ENCODE results near the gene MAGI1.
"Not testable (repeated sequence)": the region's sequence is repeated elsewhere in the genome, so short reads cannot be mapped to it uniquely, and the experiment has no call there.

The MAGI1 gene

DNA sequence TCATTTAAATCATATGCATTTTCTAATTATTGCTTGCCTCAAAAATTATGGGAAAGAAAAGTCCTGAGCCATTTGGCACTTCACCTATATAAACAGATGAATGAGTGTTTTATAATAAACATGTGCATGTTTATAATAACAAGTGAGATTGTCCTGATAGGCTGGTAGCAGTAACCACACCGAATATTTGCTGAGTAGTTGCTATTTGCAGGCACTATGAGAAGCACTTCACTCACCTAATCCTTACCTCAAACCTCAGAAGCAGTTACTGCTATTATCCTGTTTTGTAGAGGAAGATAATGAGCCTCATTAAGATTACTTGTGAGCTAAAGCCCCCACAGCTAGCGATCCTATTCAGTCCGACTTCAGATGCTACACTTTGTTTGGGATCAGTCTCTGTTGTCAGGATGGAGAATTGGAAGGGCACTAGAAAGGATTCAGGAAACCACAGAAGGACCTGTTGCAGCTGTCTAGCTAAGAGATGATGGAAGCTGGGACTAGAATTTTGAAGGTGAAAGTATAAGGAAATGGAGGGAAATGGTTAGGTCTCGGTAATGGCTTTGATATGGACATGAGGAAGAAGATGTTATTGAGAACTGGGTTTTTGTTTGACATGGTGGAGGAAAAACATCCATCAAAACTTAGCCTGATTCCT, 28.4 kb upstream of the MAGI1 start:
- H3K27ac ChIP-seq (ENCODE audit: low read length): no peak overlapping the region
- 100% methylated on average over 1 of the region's 4 CpGs for WGBS (ENCODE audit: insufficient coverage, insufficient read length)
- 0 out of 2 replicates have a peak, but pooled peaks cover 1% of the 10 kb centered on the region for H3K4me1 ChIP-seq (ENCODE audit: control insufficient read depth, insufficient read depth, low read length)
- H3K36me3 ChIP-seq (ENCODE audit: control insufficient read depth, insufficient read depth, low read length): no peaks in the 10 kb centered on the region
- no peaks in the 10 kb centered on the region for H3K27me3 ChIP-seq (ENCODE audit: control insufficient read depth, insufficient read depth, low read length)
- H3K4me3 ChIP-seq (ENCODE audit: low read length): no peak overlapping the region
- DNase-seq (ENCODE audit: low read depth, low spot score): no peak
- no peaks in the 10 kb centered on the region for H3K9me3 ChIP-seq (ENCODE audit: control insufficient read depth, insufficient read depth, low read length)

DNA sequence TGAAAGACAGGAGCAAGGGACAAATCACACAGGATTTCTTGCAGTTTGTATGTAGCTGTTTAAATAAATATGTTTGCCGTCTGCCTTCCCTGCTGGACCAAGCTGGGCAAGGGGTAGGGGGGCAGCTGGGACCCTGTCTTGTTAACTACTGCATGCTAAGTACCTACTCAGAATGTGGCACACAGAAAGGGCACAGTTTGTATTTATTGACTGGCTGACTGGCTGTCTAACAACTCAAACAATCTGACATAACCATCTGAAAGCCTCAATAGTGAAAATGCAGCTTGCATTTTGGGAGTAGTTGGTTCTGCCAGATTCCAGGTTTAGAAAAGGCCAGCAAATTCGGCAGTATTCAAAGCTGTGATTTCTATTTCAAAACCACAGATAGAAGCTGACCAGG, 16.6 kb upstream of the MAGI1 start:
- Histone ChIP-seq H3K36me3 (ENCODE audit: control insufficient read depth, insufficient read depth, low read length) (no peaks in the 10 kb centered on the region), H3K27me3 (ENCODE audit: control insufficient read depth, insufficient read depth, low read length) (no peaks in the 10 kb centered on the region), H3K4me1 (ENCODE audit: control insufficient read depth, insufficient read depth, low read length) (peaks cover 6% of the 10 kb centered on the region; the same call in 1 of the 2 replicates), H3K9me3 (ENCODE audit: control insufficient read depth, insufficient read depth, low read length) (no peaks in the 10 kb centered on the region), H3K4me3 (ENCODE audit: low read length) (no peak overlapping the region), H3K27ac (ENCODE audit: low read length) (no peak overlapping the region)
- DNase-seq (ENCODE audit: low read depth, low spot score): no peak
- WGBS (ENCODE audit: insufficient coverage, insufficient read length): no CpG with 5 or more reads among the region's 2 CpGs

DNA sequence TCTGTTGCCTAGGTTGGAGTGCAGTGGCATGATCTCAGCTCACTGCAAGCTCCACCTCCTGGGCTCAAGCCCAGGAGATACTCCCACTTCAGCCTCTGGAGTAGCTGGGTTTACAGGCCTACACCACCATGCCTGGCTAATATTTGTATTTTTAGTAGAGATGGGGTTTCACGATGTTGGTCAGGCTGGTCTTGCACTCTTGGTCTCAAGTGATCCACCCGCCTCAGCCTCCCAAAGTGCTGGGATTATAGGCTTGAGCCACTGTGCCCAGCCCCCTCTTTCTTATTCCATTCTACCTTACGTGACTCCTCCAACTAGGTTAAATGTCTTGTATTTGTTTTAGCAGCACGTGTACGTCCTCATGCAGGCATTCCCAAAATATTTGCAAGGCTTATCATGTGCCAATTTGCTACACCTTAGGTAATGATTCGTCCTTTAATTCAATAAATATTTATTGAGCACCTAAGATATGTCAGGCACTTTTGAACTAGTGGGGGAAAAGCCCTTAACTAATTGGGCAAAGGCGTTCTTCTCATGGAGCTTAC, 14.9 kb upstream of the MAGI1 start:
- Histone ChIP-seq H3K36me3 (ENCODE audit: control insufficient read depth, insufficient read depth, low read length) (no peaks in the 10 kb centered on the region), H3K4me3 (ENCODE audit: low read length) (no peak overlapping the region), H3K27ac (ENCODE audit: low read length) (no peak overlapping the region), H3K27me3 (ENCODE audit: control insufficient read depth, insufficient read depth, low read length) (no peaks in the 10 kb centered on the region), H3K9me3 (ENCODE audit: control insufficient read depth, insufficient read depth, low read length) (no peaks in the 10 kb centered on the region), H3K4me1 (ENCODE audit: control insufficient read depth, insufficient read depth, low read length) (peaks cover 6% of the 10 kb centered on the region; the same call in 1 of the 2 replicates)
- WGBS (ENCODE audit: insufficient coverage, insufficient read length): no CpG with 5 or more reads among the region's 7 CpGs
- no peak for DNase-seq (ENCODE audit: low read depth, low spot score)

DNA sequence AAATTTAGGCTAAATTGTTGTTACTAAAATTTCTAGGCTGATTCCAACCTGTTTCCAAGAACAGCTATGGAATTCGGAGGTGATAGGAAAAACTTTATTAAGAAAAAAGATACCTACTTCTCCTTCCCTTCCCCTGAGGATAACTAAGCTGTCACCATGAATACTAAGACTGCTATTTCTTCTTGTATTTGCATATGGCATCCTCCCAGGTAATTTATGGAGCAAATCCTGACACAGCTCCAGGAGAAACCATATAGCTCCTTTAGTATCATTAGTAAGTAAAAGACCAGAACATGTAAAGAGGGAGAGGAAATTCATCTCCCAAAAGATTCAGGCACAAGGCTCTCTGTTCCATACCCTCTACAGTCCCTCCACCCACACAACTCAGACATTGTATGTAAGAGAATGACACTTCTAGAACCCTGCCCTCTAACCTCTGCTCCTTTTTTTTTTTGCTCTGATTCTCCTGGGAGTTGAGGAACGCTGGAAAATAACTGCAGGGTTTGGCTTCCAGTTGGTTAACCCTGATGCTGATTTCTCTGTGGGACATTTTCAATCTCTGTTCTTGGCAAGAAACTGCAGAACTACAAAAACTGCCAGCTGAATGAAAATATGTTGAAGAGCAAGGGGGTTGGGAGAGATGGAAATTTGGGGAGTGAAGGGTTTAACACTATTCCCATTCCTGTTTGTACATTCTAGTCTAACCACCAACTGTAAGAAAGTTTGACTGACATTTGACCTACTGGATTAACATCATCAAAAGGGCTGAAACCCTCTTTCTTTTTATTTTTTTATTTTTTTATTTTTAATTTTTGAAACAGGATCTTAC, 14.2 kb upstream of the MAGI1 start:
- H3K9me3 ChIP-seq (ENCODE audit: control insufficient read depth, insufficient read depth, low read length): no peaks in the 10 kb centered on the region
- no peak overlapping the region for H3K27ac ChIP-seq (ENCODE audit: low read length)
- H3K4me1 ChIP-seq (ENCODE audit: control insufficient read depth, insufficient read depth, low read length): peaks cover 6% of the 10 kb centered on the region; the same call in 1 of the 2 replicates
- WGBS (ENCODE audit: insufficient coverage, insufficient read length): no CpG with 5 or more reads among the region's 2 CpGs
- DNase-seq (ENCODE audit: low read depth, low spot score): no peak
- no peaks in the 10 kb centered on the region for H3K27me3 ChIP-seq (ENCODE audit: control insufficient read depth, insufficient read depth, low read length)
- no peak overlapping the region for H3K4me3 ChIP-seq (ENCODE audit: low read length)
- no peaks in the 10 kb centered on the region for H3K36me3 ChIP-seq (ENCODE audit: control insufficient read depth, insufficient read depth, low read length)

DNA sequence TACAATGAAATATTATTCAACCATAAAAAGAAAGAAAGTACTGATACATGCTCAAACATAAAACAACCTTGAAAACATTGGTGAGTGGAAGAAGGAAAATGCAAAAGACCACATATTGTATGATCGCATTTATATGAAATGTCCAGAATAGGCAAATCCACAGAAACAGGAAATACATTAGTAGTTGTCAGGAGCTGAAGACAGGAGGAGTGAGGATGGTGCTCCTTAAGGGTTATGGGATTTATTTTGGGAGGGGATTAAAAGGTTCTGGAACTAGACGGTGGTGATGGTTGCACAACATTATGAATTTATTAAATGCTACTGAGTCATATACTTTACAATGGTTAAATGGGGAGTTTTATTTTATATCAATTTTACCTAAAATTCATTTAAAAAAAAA, 12.1 kb upstream of the MAGI1 start:
- Histone ChIP-seq H3K27me3 (ENCODE audit: control insufficient read depth, insufficient read depth, low read length) (no peaks in the 10 kb centered on the region), H3K27ac (ENCODE audit: low read length) (no peak overlapping the region), H3K4me1 (ENCODE audit: control insufficient read depth, insufficient read depth, low read length) (peaks cover 6% of the 10 kb centered on the region; the same call in 1 of the 2 replicates), H3K36me3 (ENCODE audit: control insufficient read depth, insufficient read depth, low read length) (no peaks in the 10 kb centered on the region), H3K4me3 (ENCODE audit: low read length) (no peak overlapping the region), H3K9me3 (ENCODE audit: control insufficient read depth, insufficient read depth, low read length) (no peaks in the 10 kb centered on the region)
- DNase-seq (ENCODE audit: low read depth, low spot score): no peak
- no CpG with 5 or more reads among the region's 2 CpGs for WGBS (ENCODE audit: insufficient coverage, insufficient read length)

DNA sequence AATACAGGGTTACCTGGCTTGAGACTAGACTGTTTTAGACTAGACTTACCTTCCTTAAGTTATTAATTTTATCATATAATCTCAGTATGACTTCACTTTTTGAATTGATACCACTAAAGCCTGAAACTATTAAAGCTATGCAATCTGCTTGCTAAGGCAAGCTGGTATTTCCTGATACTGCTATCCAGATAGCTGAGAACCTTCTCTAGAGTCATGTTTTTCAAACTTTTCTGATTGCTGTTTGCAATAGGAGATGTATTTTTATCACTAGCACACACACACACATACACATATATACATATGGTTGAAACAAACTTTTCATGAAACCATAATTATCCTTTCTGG, 9.3 kb upstream of the MAGI1 start:
- Histone ChIP-seq H3K4me1 (ENCODE audit: control insufficient read depth, insufficient read depth, low read length) (peaks cover 2% of the 10 kb centered on the region; the same call in 1 of the 2 replicates), H3K27me3 (ENCODE audit: control insufficient read depth, insufficient read depth, low read length) (no peaks in the 10 kb centered on the region), H3K4me3 (ENCODE audit: low read length) (no peak overlapping the region), H3K9me3 (ENCODE audit: control insufficient read depth, insufficient read depth, low read length) (no peaks in the 10 kb centered on the region), H3K27ac (ENCODE audit: low read length) (no peak overlapping the region), H3K36me3 (ENCODE audit: control insufficient read depth, insufficient read depth, low read length) (no peaks in the 10 kb centered on the region)
- DNase-seq (ENCODE audit: low read depth, low spot score): no peak

DNA sequence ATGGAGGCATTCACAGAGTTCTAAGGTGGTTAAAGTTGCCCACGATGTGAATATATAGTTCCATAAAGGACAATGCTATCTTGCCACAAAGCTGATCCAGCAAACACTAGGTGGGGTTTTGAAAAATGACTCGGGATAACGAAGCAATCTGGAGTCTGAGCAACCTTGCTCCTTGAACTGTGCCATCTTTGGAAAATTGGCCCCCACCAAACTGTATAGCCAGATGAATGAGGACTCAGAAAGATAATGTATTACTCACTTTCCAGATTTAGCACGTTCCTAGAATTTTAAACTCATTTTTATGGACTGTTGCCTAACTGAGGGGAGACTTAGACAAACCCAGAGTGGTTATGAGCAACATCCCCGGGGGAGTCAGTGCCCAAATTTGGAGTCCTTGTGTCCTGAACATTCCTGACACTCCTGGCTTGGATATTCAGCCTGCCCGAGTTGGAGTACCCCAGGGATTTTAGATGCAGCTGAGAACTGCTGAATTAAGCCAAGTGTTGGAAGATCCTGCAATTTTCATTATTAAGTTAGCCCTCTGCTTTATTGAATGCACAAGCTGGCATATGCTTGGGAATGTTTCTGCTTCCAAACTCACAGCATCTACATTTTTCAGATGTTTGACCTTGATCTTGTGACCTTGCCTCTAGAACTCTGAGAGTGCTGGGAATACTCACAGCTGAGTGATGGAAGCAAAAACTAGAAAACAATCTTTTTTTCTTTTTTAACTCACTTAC, 8.8 kb upstream of the MAGI1 start:
- H3K36me3 ChIP-seq (ENCODE audit: control insufficient read depth, insufficient read depth, low read length): no peaks in the 10 kb centered on the region
- H3K27me3 ChIP-seq (ENCODE audit: control insufficient read depth, insufficient read depth, low read length): no peaks in the 10 kb centered on the region
- no CpG with 5 or more reads among the region's 6 CpGs for WGBS (ENCODE audit: insufficient coverage, insufficient read length)
- no peak for DNase-seq (ENCODE audit: low read depth, low spot score)
- no peaks in the 10 kb centered on the region for H3K4me1 ChIP-seq (ENCODE audit: control insufficient read depth, insufficient read depth, low read length)
- H3K4me3 ChIP-seq (ENCODE audit: low read length): no peak overlapping the region
- no peaks in the 10 kb centered on the region for H3K9me3 ChIP-seq (ENCODE audit: control insufficient read depth, insufficient read depth, low read length)
- no peak overlapping the region for H3K27ac ChIP-seq (ENCODE audit: low read length)

DNA sequence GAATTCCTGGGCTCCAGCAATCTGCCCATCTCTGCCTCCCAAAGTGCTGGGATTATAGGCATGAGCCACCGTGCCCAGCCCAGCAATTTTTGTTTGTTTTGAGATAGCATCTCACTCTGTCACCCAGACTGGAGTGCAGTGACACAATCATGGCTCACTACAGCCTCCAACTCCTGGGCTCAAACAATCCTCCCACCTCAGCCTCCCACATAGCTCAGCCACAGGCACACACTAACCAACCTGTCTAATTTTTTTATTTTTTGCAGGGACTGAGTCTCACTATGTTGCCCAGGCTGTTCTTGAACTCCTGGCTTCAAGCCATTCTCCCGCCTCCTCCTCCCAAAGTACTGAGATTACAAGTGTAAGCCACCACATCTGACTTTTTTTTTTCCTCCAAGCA, 7.6 kb upstream of the MAGI1 start:
- H3K9me3 ChIP-seq (ENCODE audit: control insufficient read depth, insufficient read depth, low read length); H3K4me1 ChIP-seq (ENCODE audit: control insufficient read depth, insufficient read depth, low read length); H3K27me3 ChIP-seq (ENCODE audit: control insufficient read depth, insufficient read depth, low read length); H3K4me3 ChIP-seq (ENCODE audit: low read length); H3K27ac ChIP-seq (ENCODE audit: low read length); H3K36me3 ChIP-seq (ENCODE audit: control insufficient read depth, insufficient read depth, low read length); DNase-seq (ENCODE audit: low read depth, low spot score): not testable (repeated sequence)
- WGBS (ENCODE audit: insufficient coverage, insufficient read length): no CpG with 5 or more reads among the region's 2 CpGs

DNA sequence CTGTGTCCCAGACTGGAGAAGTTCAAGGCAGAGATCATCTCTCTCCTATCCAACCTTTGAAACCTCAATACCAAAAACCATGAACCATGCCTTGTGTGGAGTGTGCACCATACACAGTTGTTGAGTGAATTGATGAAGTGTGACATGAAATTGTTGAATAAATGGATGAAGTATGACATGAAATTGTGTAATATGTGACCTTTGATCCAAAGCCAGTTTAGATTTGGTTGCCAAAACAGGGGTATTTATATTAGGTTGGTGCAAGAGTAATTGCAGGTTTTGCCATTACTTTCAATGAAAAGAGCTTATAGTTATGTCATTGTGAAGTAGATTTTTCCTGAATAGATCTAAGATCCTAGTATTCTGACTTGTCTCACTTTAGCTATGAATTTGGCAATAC, 3.1 kb upstream of the MAGI1 start:
- H3K36me3 ChIP-seq (ENCODE audit: control insufficient read depth, insufficient read depth, low read length): no peaks in the 10 kb centered on the region
- H3K4me3 ChIP-seq (ENCODE audit: low read length): no peak overlapping the region
- no peak for DNase-seq (ENCODE audit: low read depth, low spot score)
- no peaks in the 10 kb centered on the region for H3K9me3 ChIP-seq (ENCODE audit: control insufficient read depth, insufficient read depth, low read length)
- H3K27me3 ChIP-seq (ENCODE audit: control insufficient read depth, insufficient read depth, low read length): no peaks in the 10 kb centered on the region
- H3K27ac ChIP-seq (ENCODE audit: low read length): no peak overlapping the region
- H3K4me1 ChIP-seq (ENCODE audit: control insufficient read depth, insufficient read depth, low read length): 0 out of 2 replicates have a peak, but pooled peaks cover 1% of the 10 kb centered on the region

DNA sequence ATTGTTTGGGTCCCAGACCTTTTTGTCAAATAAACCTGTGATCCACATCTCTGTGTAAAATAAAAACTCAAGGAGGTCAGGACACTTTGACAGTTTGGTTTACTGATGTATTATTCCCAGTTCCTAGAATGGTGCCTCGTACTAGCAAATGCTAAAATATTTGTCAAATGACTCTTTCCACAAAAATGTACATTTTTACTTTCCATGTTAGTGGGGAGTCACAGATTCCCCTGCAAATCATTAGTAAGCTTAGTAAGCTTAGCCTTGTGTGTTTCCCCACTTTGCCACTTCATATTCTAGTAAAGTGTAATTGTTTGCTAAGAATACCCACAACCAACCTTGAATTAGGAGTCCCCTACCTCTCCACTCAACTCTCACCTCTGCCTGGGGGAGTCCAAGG, 2.4 kb upstream of the MAGI1 start:
- Histone ChIP-seq H3K27ac (ENCODE audit: low read length) (no peak overlapping the region), H3K36me3 (ENCODE audit: control insufficient read depth, insufficient read depth, low read length) (no peaks in the 10 kb centered on the region), H3K27me3 (ENCODE audit: control insufficient read depth, insufficient read depth, low read length) (no peaks in the 10 kb centered on the region), H3K4me3 (ENCODE audit: low read length) (no peak overlapping the region), H3K4me1 (ENCODE audit: control insufficient read depth, insufficient read depth, low read length) (peaks cover 1% of the 10 kb centered on the region; the same call in 1 of the 2 replicates), H3K9me3 (ENCODE audit: control insufficient read depth, insufficient read depth, low read length) (no peaks in the 10 kb centered on the region)
- no CpG with 5 or more reads among the region's 1 CpG for WGBS (ENCODE audit: insufficient coverage, insufficient read length)
- no peak for DNase-seq (ENCODE audit: low read depth, low spot score)

Data from iPS DF 6.9 (cell line).